HL-60 (cell line): ENCODE results near the gene XPNPEP1.

Source experiments
- CTCF ChIP-seq: IDR thresholded peaks from one replicate; pipeline ENCODE4 v1.5.1; 2011; ENCODE audit warnings: low read length, control low read depth, inconsistent platforms; ENCODE audit not compliant: insufficient read depth
- GABPA ChIP-seq: IDR thresholded peaks from 2 replicates; pipeline ENCODE4 v1.6.1; 2012; ENCODE audit warnings: low read depth
- POLR2AphosphoS5 ChIP-seq: IDR thresholded peaks from 2 replicates; pipeline ENCODE4 v1.6.1; 2012; ENCODE audit warnings: low read depth
- REST ChIP-seq: IDR thresholded peaks from 2 replicates; pipeline ENCODE4 v1.6.1; 2012; ENCODE audit warnings: low read depth; ENCODE audit not compliant: insufficient replicate concordance
- SPI1 ChIP-seq: IDR thresholded peaks from 2 replicates; pipeline ENCODE4 v1.6.1; 2012; ENCODE audit warnings: low read depth, mild to moderate bottlenecking, borderline replicate concordance

DNA sequence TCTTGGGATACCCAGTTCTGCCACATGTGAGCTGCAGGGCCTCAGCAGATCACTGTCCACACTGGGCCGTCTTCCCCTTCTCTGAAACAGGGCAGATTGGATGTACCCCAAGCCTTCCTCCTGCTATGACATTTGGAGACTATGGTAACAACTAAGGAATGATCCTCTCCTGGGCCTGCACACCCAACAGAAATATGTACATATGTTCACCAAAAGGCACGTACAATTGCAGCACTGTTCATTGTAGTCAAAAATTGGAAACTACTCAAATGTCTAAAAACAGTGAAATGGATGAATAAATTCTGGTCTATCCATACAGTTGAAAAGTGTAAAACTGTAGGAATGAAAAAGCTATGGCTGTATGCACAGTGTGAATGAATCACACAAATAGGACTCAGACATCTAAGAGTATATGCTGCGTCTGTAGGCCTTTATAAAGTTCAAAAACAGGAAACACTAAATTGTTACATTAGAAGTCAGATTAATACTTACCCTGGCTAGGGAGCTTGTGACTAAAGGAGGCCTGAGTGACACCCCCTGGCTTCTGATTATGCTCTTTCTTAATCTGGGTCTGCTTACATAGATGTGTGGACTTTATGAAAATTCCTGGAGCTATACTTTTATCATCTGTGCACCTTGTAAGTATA lies 16.1 kb upstream of the XPNPEP1 start:
- TF ChIP-seq CTCF (no peak), GABPA (no peak), POLR2AphosphoS5 (no peak), REST (no peak), SPI1 (no peak)
